ENCODE data around the gene HOXD10. TPM values are rescaled to one million over a fixed set of nuclear protein-coding genes. Genes with fewer than 3 reads are reported as not detected.

The HOXD10 gene
- total RNA-seq, 1 donor from 2014 or later: not detected

GRCh38 chr2:176102309-176102866 is 14.2 kb upstream of the HOXD10 start:
- DNase-seq (no peak), ATAC-seq (no peak)
- no peak for TF ChIP-seq CTCF (IDR thresholded peaks at IDR 0.05)
- intact Hi-C loops (cut with DNase I): no loop called here
- no peaks in the 10 kb centered on the region for H3K9me3 ChIP-seq
- H3K36me3 ChIP-seq: no peaks in the 10 kb centered on the region
- no peak overlapping the region for H3K27ac ChIP-seq
- H3K4me1 ChIP-seq: peaks cover 29% of the 10 kb centered on the region
- no peak overlapping the region for H3K4me3 ChIP-seq
- peaks cover 99% of the 10 kb centered on the region for H3K27me3 ChIP-seq (ENCODE audit: low read depth)

GRCh38 chr2:176103194-176103593 is 13.4 kb upstream of the HOXD10 start:
- intact Hi-C loops (cut with DNase I): no loop called here
- DNase-seq: no peak
- ATAC-seq: no peak
- no peak overlapping the region for H3K4me3 ChIP-seq
- no peak overlapping the region for H3K27ac ChIP-seq
- peaks cover 98% of the 10 kb centered on the region for H3K27me3 ChIP-seq (ENCODE audit: low read depth)
- H3K9me3 ChIP-seq: no peaks in the 10 kb centered on the region
- no peaks in the 10 kb centered on the region for H3K36me3 ChIP-seq
- no peak for TF ChIP-seq CTCF (IDR thresholded peaks at IDR 0.05)
- peaks cover 23% of the 10 kb centered on the region for H3K4me1 ChIP-seq

- DNase-seq (no peak), ATAC-seq (no peak)
- H3K27ac ChIP-seq: no peak overlapping the region
- H3K4me1 ChIP-seq: peaks cover 25% of the 10 kb centered on the region
- TF ChIP-seq CTCF (IDR thresholded peaks at IDR 0.05): no peak
- no peak overlapping the region for H3K4me3 ChIP-seq
- intact Hi-C loops (cut with DNase I): no loop called here
- no peaks in the 10 kb centered on the region for H3K9me3 ChIP-seq
- no peaks in the 10 kb centered on the region for H3K36me3 ChIP-seq
- peaks cover 98% of the 10 kb centered on the region for H3K27me3 ChIP-seq (ENCODE audit: low read depth)
Observed at GRCh38 chr2:176103742-176104315, 12.7 kb upstream of the HOXD10 start.

- TF ChIP-seq CTCF (IDR thresholded peaks at IDR 0.05): no peak
- Histone ChIP-seq H3K9me3 (no peaks in the 10 kb centered on the region), H3K36me3 (no peaks in the 10 kb centered on the region), H3K27ac (no peak overlapping the region), H3K27me3 (ENCODE audit: low read depth) (peaks cover 98% of the 10 kb centered on the region), H3K4me1 (peaks cover 29% of the 10 kb centered on the region), H3K4me3 (no peak overlapping the region)
- intact Hi-C loops (cut with DNase I): no loop called here
- ATAC-seq (no peak), DNase-seq (no peak)
Observed at GRCh38 chr2:176104316-176105077, 12.1 kb upstream of the HOXD10 start.

- no peak for TF ChIP-seq CTCF (IDR thresholded peaks at IDR 0.05)
Observed at GRCh38 chr2:176105078-176105729, 11.4 kb upstream of the HOXD10 start.

More at GRCh38 chr2:176105078-176105729, 11.4 kb upstream of the HOXD10 start:
- no peak overlapping the region for H3K27ac ChIP-seq
- H3K4me1 ChIP-seq: peaks cover 29% of the 10 kb centered on the region
- no peak for DNase-seq
- ATAC-seq: no peak
- H3K4me3 ChIP-seq: no peak overlapping the region
- H3K9me3 ChIP-seq: no peaks in the 10 kb centered on the region
- H3K36me3 ChIP-seq: no peaks in the 10 kb centered on the region
- intact Hi-C loops (cut with DNase I): no loop called here
- H3K27me3 ChIP-seq (ENCODE audit: low read depth): peaks cover 98% of the 10 kb centered on the region

Measured in lower lobe of right lung (tissue), 2 donors.